ENCODE data around the gene LRRC14B. TPM values are rescaled to one million over a fixed set of nuclear protein-coding genes. Genes with fewer than 3 reads are reported as not detected.

LRRC14B gene
- total and polyA plus RNA-seq, 2 of the 13 experiments (the other 11 are each of a cell fraction or from before 2014, with no cell fraction given) = not detected

DNA sequence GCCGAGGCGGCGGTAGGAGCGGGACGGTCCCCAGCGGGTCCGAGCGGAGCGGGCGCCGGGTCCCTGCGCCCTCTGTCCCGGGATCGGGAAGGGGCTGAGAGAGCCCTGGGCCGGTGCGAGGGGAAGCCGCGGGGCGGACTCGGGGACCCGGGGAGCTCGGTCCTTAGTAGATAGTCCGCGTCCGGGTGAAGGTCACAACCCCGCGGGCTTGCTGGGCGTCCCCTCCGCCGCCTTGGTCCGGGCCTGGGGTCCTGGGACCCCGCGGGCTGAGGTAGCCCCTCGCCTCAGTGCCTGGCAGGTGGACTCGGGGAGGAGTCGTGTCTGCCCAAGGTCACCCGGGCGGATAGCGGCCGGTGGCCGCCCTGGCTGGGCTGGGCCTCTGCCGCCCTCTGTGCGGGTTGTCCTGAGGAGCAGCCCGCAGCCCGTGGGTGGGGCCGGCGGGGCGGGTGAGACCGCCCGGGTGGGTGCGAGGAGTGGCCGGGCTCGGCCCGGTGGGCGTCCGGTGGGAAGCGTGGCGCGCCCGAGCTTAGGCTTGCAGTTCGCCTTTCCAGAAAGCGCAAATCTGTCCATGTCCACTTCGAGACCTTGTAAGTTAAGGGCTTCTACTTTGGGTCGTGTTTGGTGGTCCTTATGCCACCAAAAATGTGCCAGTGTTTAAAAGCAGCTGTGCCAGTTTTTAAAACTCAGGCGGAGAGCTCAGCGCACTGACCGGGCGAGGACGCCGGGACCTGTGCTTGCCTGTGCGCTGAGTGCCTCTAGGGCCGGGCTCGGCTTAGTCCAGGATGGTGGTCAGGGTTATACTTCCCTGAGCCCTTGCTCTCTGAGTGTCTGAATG, 27.4 kb downstream of the LRRC14B start (continued):
- TF ChIP-seq, protein P1, sequence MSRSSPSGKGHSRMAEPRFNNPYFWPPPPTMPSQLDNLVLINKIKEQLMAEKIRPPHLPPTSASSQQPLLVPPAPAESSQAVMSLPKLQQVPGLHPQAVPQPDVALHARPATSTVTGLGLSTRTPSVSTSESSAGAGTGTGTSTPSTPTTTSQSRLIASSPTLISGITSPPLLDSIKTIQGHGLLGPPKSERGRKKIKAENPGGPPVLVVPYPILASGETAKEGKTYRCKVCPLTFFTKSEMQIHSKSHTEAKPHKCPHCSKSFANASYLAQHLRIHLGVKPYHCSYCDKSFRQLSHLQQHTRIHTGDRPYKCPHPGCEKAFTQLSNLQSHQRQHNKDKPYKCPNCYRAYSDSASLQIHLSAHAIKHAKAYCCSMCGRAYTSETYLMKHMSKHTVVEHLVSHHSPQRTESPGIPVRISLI (CRISPR knock-in tag; IDR thresholded peaks at IDR 0.05; ENCODE audit: borderline replicate concordance) = no peak
- TF ChIP-seq ZFX (CRISPR knock-in tag; IDR thresholded peaks at IDR 0.05; ENCODE audit: low read depth) (peak; percentile 72), MIER3 (CRISPR knock-in tag; IDR thresholded peaks at IDR 0.05; ENCODE audit: borderline replicate concordance) (no peak), SPEN (CRISPR knock-in tag; IDR thresholded peaks at IDR 0.05; ENCODE audit: low read depth) (0 out of 2 replicates have a peak, but pooled peaks have one; percentile 1), ZNF230 (CRISPR knock-in tag; IDR thresholded peaks at IDR 0.05) (no peak; the same call in 1 of the 2 replicates), ZNF530 (CRISPR knock-in tag; IDR thresholded peaks at IDR 0.05; ENCODE audit: low read depth) (no peak), CENPX (CRISPR knock-in tag; IDR thresholded peaks at IDR 0.05) (no peak), GTF3A (CRISPR knock-in tag; conservative IDR thresholded peaks at IDR 0.05) (no peak), HIVEP1 (CRISPR knock-in tag; IDR thresholded peaks at IDR 0.05) (0 out of 2 replicates have a peak, but pooled peaks have one; percentile 27), ZNF274 (CRISPR knock-in tag; IDR thresholded peaks at IDR 0.05) (peak; percentile 24), ZNF256 (CRISPR knock-in tag; conservative IDR thresholded peaks at IDR 0.05) (no peak), ZBTB42 (CRISPR knock-in tag; IDR thresholded peaks at IDR 0.05) (peak; percentile 40; the same call in 1 of the 2 replicates), RBM39 (IDR thresholded peaks at IDR 0.05; ENCODE audit: low read depth, low read length, poor library complexity, severe bottlenecking) (peak; percentile 28), ZNF720 (CRISPR knock-in tag; IDR thresholded peaks at IDR 0.05) (no peak), GABPB1 (CRISPR knock-in tag; IDR thresholded peaks at IDR 0.05) (0 out of 2 replicates have a peak, but pooled peaks have one; percentile 9), ESRRA (CRISPR knock-in tag; IDR thresholded peaks at IDR 0.05; ENCODE audit: low read depth) (peak; percentile 76), ZNF10 (CRISPR knock-in tag; IDR thresholded peaks at IDR 0.05; ENCODE audit: borderline replicate concordance, low read depth) (no peak), ATF7-NPFF (CRISPR knock-in tag; IDR thresholded peaks at IDR 0.05; ENCODE audit: low read depth) (no peak), PRDM10 (CRISPR knock-in tag; IDR thresholded peaks at IDR 0.05; ENCODE audit: low read depth) (no peak)
- TF ChIP-seq, protein P2, sequence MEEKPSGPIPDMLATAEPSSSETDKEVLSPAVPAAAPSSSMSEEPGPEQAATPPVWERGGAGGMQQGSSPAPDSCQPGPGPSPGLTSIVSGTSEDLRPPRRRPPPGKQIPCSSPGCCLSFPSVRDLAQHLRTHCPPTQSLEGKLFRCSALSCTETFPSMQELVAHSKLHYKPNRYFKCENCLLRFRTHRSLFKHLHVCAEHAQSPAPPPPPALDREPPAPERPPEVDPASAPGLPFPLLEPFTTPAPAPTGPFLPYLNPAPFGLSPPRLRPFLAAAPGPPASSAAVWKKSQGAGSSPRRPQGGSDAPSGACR (CRISPR knock-in tag; IDR thresholded peaks at IDR 0.05) = no peak
- TF ChIP-seq, protein P3, sequence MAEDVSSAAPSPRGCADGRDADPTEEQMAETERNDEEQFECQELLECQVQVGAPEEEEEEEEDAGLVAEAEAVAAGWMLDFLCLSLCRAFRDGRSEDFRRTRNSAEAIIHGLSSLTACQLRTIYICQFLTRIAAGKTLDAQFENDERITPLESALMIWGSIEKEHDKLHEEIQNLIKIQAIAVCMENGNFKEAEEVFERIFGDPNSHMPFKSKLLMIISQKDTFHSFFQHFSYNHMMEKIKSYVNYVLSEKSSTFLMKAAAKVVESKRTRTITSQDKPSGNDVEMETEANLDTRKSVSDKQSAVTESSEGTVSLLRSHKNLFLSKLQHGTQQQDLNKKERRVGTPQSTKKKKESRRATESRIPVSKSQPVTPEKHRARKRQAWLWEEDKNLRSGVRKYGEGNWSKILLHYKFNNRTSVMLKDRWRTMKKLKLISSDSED (CRISPR knock-in tag; IDR thresholded peaks at IDR 0.05) = 0 out of 2 replicates have a peak, but pooled peaks have one; percentile 25
